DMS153 treated with DMSO at 0.1 percent for 48 hours (cell line): ENCODE results near the gene EGLN3.

Experiments
- DNase-seq: peaks from one replicate; lab custom pipeline; 2025; ENCODE audit not compliant: unreplicated experiment; lab: John Stamatoyannopoulos, UW

Gene EGLN3

GRCh38 chr14:33876274-33876673 is 74.6 kb downstream of the EGLN3 start:
- DNase-seq, result no peak
